Naive thymus-derived CD4-positive, alpha-beta T cell (primary cell): ENCODE data around the gene NAGK. TPM values are rescaled to one million over a fixed set of nuclear protein-coding genes. Genes with fewer than 3 reads are reported as not detected.
"Not testable (repeated sequence)": the region's sequence is repeated elsewhere in the genome, so short reads cannot be mapped to it uniquely, and the experiment has no call there.

Experiments
- ATAC-seq: fragments of 150-1000 bp; cut with Tn5 transposase; 2 replicates; pipeline ENCODE4 v1.10.0; 2021; ENCODE audit warnings: mild to moderate bottlenecking, moderate library complexity
- CTCF ChIA-PET: fragments of 350-600 bp; sonication (Branson Sonifier 250); formaldehyde crosslinking; loops from one replicate; lab custom pipeline; 2021; ENCODE audit warnings: antibody characterized with exemption; lab: Charles Lee
- POLR2A ChIA-PET: fragments of 350-600 bp; sonication (Branson Sonifier 250); formaldehyde crosslinking; loops from one replicate; lab custom pipeline; 2021; ENCODE audit warnings: antibody characterized with exemption, inconsistent platforms; lab: Charles Lee
- DNase-seq, 9 donors: peaks; one replicate each; pipeline versions ENCODE4 v3.0.0 to v3.0.0-alpha.2; 2020 to 2022; ENCODE audit warnings: mixed read lengths in 1 of 9
- H3K27ac ChIP-seq: one replicate; pipeline ENCODE4 v1.7.0; 2013; ENCODE audit warnings: mild to moderate bottlenecking, low read depth, low read length, moderate library complexity
- H3K27me3 ChIP-seq, 2 donors: one replicate each; pipeline ENCODE4 v1.7.0; 2013; ENCODE audit warnings: low read length in 2 of 2, mild to moderate bottlenecking in 2 of 2, moderate library complexity in 2 of 2; ENCODE audit not compliant: control insufficient read depth in 2 of 2, insufficient read depth in 2 of 2
- H3K36me3 ChIP-seq, 3 experiments: 1 replicate in 2 of 3; 2 replicates in 1 of 3; pipeline ENCODE4 v1.7.0; 2013; ENCODE audit warnings: low read length in 3 of 3, mild to moderate bottlenecking in 3 of 3, moderate library complexity in 1 of 3; ENCODE audit not compliant: insufficient read depth in 3 of 3, control insufficient read depth in 2 of 3
- H3K4me1 ChIP-seq, 2 donors: one replicate each; pipeline ENCODE4 v1.7.0; 2013; ENCODE audit warnings: low read length in 2 of 2, mild to moderate bottlenecking in 2 of 2, moderate library complexity in 1 of 2; ENCODE audit not compliant: control insufficient read depth in 2 of 2, insufficient read depth in 2 of 2
- H3K4me3 ChIP-seq: 2 replicates; pipeline ENCODE4 v1.7.0; 2013; ENCODE audit warnings: mild to moderate bottlenecking, low read length
- H3K9me3 ChIP-seq, 3 experiments: 1 replicate in 2 of 3; 2 replicates in 1 of 3; pipeline ENCODE4 v1.7.0; 2013; ENCODE audit warnings: low read length in 3 of 3; ENCODE audit not compliant: control insufficient read depth in 2 of 3
- H3K27ac Mint-ChIP-seq, 9 donors: one replicate each; pipeline ENCODE4 v1.8.0; 2020 to 2022; ENCODE audit warnings: mixed read lengths in 9 of 9, mild to moderate bottlenecking in 8 of 9, moderate library complexity in 5 of 9, inconsistent platforms in 2 of 9
- H3K27me3 Mint-ChIP-seq, 5 donors: one replicate each; pipeline ENCODE4 v1.8.0; 2021 to 2022; ENCODE audit warnings: mixed read lengths in 5 of 5, mild to moderate bottlenecking in 1 of 5
- H3K36me3 Mint-ChIP-seq, 5 donors: one replicate each; pipeline ENCODE4 v1.8.0; 2020 to 2022; ENCODE audit warnings: mixed read lengths in 5 of 5, mild to moderate bottlenecking in 3 of 5, inconsistent platforms in 1 of 5
- H3K4me1 Mint-ChIP-seq, 7 donors: one replicate each; pipeline ENCODE4 v1.8.0; 2020 to 2022; ENCODE audit warnings: mixed read lengths in 7 of 7, mild to moderate bottlenecking in 3 of 7, inconsistent platforms in 1 of 7
- H3K4me3 Mint-ChIP-seq, 10 donors: one replicate each; pipeline ENCODE4 v1.8.0; 2020 to 2022; ENCODE audit warnings: mild to moderate bottlenecking in 10 of 10, mixed read lengths in 10 of 10, moderate library complexity in 6 of 10, inconsistent platforms in 2 of 10
- H3K9me3 Mint-ChIP-seq, 11 donors: one replicate each; pipeline ENCODE4 v1.8.0; 2020 to 2022; ENCODE audit warnings: mixed read lengths in 11 of 11, mild to moderate bottlenecking in 4 of 11, inconsistent platforms in 1 of 11, moderate library complexity in 1 of 11
- intact Hi-C, 2 donors: fragments of 100-400 bp; cut with micrococcal nuclease; formaldehyde crosslinking; loops; one replicate each; pipeline ENCODE4 v1.15.1; 2023
- polyA plus RNA-seq, 2 donors: library from polyadenylated mRNA; unstranded; fragments of 300-500 nt; fragmentation: Illumina TruSeq; gene quantifications; one replicate each; pipeline ENCODE4 v1.2.3, GENCODE V29; 2021
- total RNA-seq, 6 experiments: library from RNA in 5 of 6; stranded (reverse) in 5 of 6; gene quantifications; 1 replicate in 5 of 6; 2 replicates in 1 of 6; pipeline ENCODE4 v1.2.3 and lab custom pipeline; 2021 to 2026

Gene NAGK
- total and polyA plus RNA-seq, 7 experiments from 2014 or later = 44.8 to 169 (median 120) TPM

DNA sequence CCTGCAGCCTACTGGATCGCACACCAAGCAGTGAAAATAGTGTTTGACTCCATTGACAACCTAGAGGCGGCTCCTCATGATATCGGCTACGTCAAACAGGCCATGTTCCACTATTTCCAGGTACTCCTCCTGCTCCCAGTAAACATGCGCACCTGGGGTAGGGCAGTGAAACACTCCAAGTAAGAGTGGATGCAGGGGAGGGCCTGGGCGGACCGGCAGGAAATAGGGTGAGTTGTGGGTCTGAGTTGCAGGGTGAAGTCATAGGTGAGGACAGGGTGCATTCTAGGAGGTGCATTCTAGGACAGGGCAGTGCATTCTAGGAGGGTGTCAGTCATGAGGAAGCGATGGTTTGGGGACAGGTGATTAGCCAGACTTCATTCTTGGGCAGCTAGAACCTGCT, 5.0 kb downstream of the NAGK start:
- H3K9me3 ChIP-seq = no peaks in the 10 kb centered on the region
- ChIA-PET CTCF (no interaction called here), POLR2A (interaction anchor here (1.6 to 7.7 kb wide), 2 partner anchors 55 to 80 kb away, joined by 3 to 114 read pairs; partner anchors contain the start of genes MCEE and MPHOSPH10)
- no peak overlapping the region for H3K4me3 ChIP-seq
- H3K27ac Mint-ChIP-seq = peak overlapping the region; percentile 31 to 100 (median 91)
- no peaks in the 10 kb centered on the region for H3K27me3 ChIP-seq
- peak overlapping the region; percentile 96 for H3K27ac ChIP-seq
- H3K27me3 Mint-ChIP-seq = no peaks in the 10 kb centered on the region
- ATAC-seq = no peak
- peaks cover 0 to 59% (median 5%) of the 10 kb centered on the region in 3 experiments for H3K36me3 ChIP-seq
- peaks cover 46 to 60% (median 56%) of the 10 kb centered on the region in 7 donors for H3K4me1 Mint-ChIP-seq
- no peak for DNase-seq
- H3K4me3 Mint-ChIP-seq = peak overlapping the region in 5 of 10 donors; percentile 21 to 98 (median 51)
- H3K9me3 Mint-ChIP-seq = peaks cover 0 to under 1% (median 0%) of the 10 kb centered on the region in 11 donors
- intact Hi-C loops = loop anchor here in 1 of 2 donors (10.0 kb wide), 1 partner anchor 49 kb away; no protein-coding TSS in a partner anchor
- H3K36me3 Mint-ChIP-seq = peaks cover 21 to 35% (median 30%) of the 10 kb centered on the region in 5 donors
- H3K4me1 ChIP-seq = peaks cover 36 to 53% of the 10 kb centered on the region in 2 donors

DNA sequence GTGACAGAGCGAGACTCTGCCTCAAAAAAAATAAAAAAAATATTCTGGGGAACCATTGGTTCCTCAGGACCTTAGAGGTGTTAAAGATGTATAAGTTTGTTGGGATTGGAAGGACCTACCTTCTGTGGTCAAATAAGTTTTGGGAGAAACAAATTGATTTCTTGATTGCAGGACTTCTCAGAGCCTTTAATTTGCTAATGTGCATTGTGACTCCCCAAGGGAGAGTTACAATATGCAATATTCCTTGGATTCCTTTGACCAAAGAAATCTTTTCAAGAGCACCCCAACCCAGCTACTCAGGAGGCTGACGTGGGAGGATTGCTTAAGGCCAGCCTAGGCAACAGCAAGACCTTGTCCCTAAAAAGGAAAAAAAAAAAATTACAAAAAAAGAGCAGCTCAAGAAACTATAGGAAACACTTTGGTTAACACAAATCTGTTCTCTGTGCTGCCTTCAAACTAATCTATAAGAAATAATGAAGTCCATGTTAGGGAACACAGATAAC, 6.5 kb downstream of the NAGK start:
- Mint-ChIP-seq H3K4me3 (no peak overlapping the region), H3K27ac (no peak overlapping the region), H3K36me3 (peaks cover 24 to 42% (median 34%) of the 10 kb centered on the region in 5 donors), H3K9me3 (no peaks in the 10 kb centered on the region), H3K27me3 (no peaks in the 10 kb centered on the region), H3K4me1 (peaks cover 38 to 46% (median 44%) of the 10 kb centered on the region in 7 donors)
- H3K4me3 ChIP-seq = no peak overlapping the region
- CTCF ChIA-PET = interaction anchor here (0.7 kb wide), 1 partner anchor 306 kb away, joined by 3 read pairs; no protein-coding TSS in a partner anchor
- peaks cover 2 to 65% (median 5%) of the 10 kb centered on the region in 3 experiments for H3K36me3 ChIP-seq
- intact Hi-C loops = loop anchor here in 1 of 2 donors (10.0 kb wide), 1 partner anchor 50 kb away; no protein-coding TSS in a partner anchor
- H3K9me3 ChIP-seq = no peaks in the 10 kb centered on the region
- H3K27me3 ChIP-seq = no peaks in the 10 kb centered on the region
- no peak for ATAC-seq
- DNase-seq = no peak
- H3K4me1 ChIP-seq = peaks cover 28 to 42% of the 10 kb centered on the region in 2 donors
- POLR2A ChIA-PET = interaction anchor here (0.9 kb wide), 1 partner anchor 55 kb away, joined by 4 read pairs; no protein-coding TSS in a partner anchor
- no peak overlapping the region for H3K27ac ChIP-seq

DNA sequence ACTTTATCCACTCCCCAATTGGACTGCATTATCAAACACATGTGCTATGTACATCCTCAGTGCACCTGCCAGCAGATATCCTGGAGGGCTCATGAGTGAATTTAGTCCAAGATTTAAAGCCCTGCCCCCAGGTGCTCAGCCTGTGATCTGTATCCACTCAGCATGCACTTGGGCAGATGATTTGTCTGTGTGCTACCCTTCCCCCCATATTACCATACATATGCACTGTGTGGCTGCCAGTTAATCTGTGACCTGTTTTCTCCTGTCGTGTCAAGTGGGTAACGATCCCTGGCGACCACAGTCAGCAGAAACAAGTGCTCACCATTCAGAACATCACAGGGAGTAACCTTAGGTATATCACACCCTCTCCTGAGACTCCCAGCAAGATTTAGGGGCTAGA, 10.2 kb downstream of the NAGK start:
- ChIA-PET POLR2A (interaction anchor here (1.7 kb wide), 1 partner anchor 10 kb away, joined by 5 read pairs; the partner anchor contains the start of gene NAGK), CTCF (no interaction called here)
- Histone ChIP-seq H3K4me3 (no peak overlapping the region), H3K27me3 (no peaks in the 10 kb centered on the region), H3K27ac (no peak overlapping the region), H3K4me1 (peaks cover 5 to 6% of the 10 kb centered on the region in 2 donors), H3K9me3 (no peaks in the 10 kb centered on the region), H3K36me3 (peaks cover 2 to 54% (median 3%) of the 10 kb centered on the region in 3 experiments)
- intact Hi-C loops = loop anchor here in 1 of 2 donors (10.0 kb wide), 1 partner anchor 54 kb away; no protein-coding TSS in a partner anchor
- Mint-ChIP-seq H3K27ac (peak overlapping the region in 1 of 9 donors; percentile 13), H3K4me1 (peaks cover 7 to 15% (median 10%) of the 10 kb centered on the region in 7 donors), H3K9me3 (no peaks in the 10 kb centered on the region), H3K36me3 (peaks cover 18 to 38% (median 23%) of the 10 kb centered on the region in 5 donors), H3K4me3 (no peak overlapping the region), H3K27me3 (no peaks in the 10 kb centered on the region)
- ATAC-seq = no peak
- no peak for DNase-seq

DNA sequence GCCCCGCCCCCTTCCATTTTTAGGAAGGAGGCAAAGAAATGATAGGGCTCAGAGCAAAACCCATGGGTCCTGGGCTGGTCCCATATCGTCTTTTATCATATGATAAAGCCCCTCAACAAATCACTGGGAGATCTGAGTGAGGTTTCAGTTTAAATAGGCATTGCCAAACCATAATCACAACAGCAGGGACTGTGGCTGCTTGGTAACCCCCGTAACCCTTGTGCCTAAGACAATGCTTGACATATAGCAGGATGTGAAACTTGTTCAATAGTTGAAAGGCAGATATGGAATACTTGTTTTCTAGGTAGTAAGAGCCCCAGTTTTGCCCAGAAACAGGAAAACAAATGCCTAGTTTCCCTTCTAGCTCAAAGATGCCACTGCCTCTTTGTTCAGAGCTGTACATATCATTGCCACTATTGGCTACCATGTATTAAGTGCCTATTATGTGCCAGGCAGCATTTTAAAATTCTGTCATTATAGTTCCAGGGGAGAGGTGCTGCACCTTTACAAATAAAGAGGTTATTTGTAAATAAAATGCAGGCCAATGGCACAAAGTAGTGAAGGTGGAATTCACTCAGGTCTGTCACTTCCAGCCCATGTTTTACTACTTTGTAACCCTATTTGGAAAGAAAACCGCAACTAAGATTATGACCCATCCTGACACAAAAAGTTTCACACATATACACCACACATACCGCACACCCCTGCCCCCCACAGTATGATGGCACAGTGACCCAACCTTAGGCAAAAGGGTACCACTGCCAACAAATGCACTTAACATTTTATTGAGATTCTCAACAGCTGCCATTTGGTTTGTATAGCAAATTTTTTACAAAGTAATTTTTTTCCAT, 14.2 kb downstream of the NAGK start:
- Mint-ChIP-seq H3K27ac (peak overlapping the region in 5 of 9 donors; percentile 11 to 79 (median 72)), H3K4me3 (peak overlapping the region in 4 of 10 donors; percentile 3 to 45 (median 14)), H3K36me3 (peaks cover 4 to 11% (median 7%) of the 10 kb centered on the region in 5 donors), H3K9me3 (no peaks in the 10 kb centered on the region), H3K4me1 (peaks cover 2 to 20% (median 14%) of the 10 kb centered on the region in 7 donors), H3K27me3 (peaks cover 0 to 11% (median 6%) of the 10 kb centered on the region in 5 donors)
- ChIA-PET CTCF (interaction anchor here (1.5 kb wide), 1 partner anchor 11 kb away, joined by 3 read pairs; no protein-coding TSS in a partner anchor), POLR2A (interaction anchor here (0.6 to 2.0 kb wide), 4 partner anchors 11 to 20 kb away, joined by 5 to 11 read pairs (median 6); partner anchors contain the start of gene NAGK)
- ATAC-seq (no peak), DNase-seq (no peak)
- intact Hi-C loops = no loop called here
- Histone ChIP-seq H3K4me1 (peaks cover 5 to 6% of the 10 kb centered on the region in 2 donors), H3K27me3 (no peaks in the 10 kb centered on the region), H3K4me3 (no peak overlapping the region), H3K36me3 (peaks cover 0 to 16% (median 2%) of the 10 kb centered on the region in 3 experiments), H3K9me3 (no peaks in the 10 kb centered on the region), H3K27ac (no peak overlapping the region)

DNA sequence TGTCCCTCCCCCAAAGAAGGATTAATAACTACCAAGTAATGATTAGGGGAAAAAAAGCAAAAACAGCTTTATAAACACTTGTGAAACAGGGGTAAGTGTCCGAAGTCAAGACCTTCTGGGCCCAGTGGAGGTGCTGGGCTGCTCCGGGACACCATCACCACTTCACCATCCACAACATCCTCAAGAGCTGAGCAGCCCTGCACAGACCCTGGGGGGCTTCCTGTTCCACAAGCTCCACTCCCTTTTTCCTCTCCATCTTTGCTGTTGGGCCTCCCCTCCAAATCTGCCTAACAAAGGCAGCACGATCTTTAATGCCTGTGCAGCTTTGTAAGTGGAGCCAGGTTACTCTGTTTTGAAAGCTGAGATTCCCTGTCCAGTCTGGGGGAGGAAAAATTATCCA, 14.8 kb downstream of the NAGK start:
- H3K36me3 ChIP-seq, H3K4me3 ChIP-seq, H3K4me1 ChIP-seq, ATAC-seq, H3K36me3 Mint-ChIP-seq, H3K4me3 Mint-ChIP-seq, H3K9me3 ChIP-seq, H3K9me3 Mint-ChIP-seq, CTCF ChIA-PET, intact Hi-C loops, DNase-seq, H3K27me3 ChIP-seq, H3K27ac ChIP-seq: not testable (repeated sequence)
- Mint-ChIP-seq H3K27me3 (peaks cover 0 to 14% (median 6%) of the 10 kb centered on the region in 5 donors), H3K27ac (peak overlapping the region in 2 of 9 donors; percentile 72 to 79), H3K4me1 (peaks cover 2 to 20% (median 14%) of the 10 kb centered on the region in 7 donors)
- POLR2A ChIA-PET = interaction anchor here (1.5 to 2.0 kb wide), 2 partner anchors 12 to 15 kb away, joined by 6 to 22 read pairs; partner anchors contain the start of gene NAGK

DNA sequence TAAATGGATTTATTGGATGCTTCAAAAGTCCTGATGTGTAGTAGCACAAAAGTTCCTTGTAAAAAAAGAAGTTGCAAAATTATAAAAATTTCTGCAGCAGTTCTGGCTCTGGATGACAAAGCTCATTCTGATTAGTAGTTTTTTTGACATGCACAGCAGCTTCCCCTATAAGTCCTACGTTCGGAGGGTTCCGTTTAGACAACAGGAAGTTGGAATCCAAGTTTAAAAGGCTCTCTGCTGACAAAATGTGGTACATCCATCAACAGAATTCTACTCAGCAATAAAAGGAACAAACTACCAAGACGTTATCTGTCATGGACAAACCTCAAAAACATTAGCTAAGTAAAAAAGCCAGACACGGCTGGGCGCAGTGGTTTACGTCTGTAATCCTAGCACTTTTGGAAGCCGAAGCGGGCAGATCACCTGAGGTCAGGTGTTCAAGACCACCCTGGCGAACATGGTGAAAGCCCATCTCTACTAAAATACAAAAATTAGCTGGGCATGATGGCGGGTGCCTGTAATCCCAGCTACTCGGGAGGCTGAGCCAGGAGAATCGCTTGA, 15.4 kb downstream of the NAGK start:
- DNase-seq, intact Hi-C loops, H3K4me1 ChIP-seq, H3K36me3 Mint-ChIP-seq, H3K27ac ChIP-seq, H3K9me3 ChIP-seq, H3K9me3 Mint-ChIP-seq, H3K36me3 ChIP-seq, H3K27me3 ChIP-seq: not testable (repeated sequence)
- POLR2A ChIA-PET = interaction anchor here (1.5 to 2.0 kb wide), 2 partner anchors 12 to 15 kb away, joined by 6 to 22 read pairs; partner anchors contain the start of gene NAGK
- H3K27ac Mint-ChIP-seq = peak overlapping the region in 7 of 9 donors; percentile 14 to 75 (median 67)
- peak overlapping the region; percentile 42 for H3K4me3 ChIP-seq
- peaks cover 2 to 20% (median 14%) of the 10 kb centered on the region in 7 donors for H3K4me1 Mint-ChIP-seq
- peak overlapping the region in 9 of 10 donors; percentile 59 to 83 (median 73) for H3K4me3 Mint-ChIP-seq
- peaks cover 0 to 17% (median 6%) of the 10 kb centered on the region in 5 donors for H3K27me3 Mint-ChIP-seq
- peak; percentile 80 for ATAC-seq
- CTCF ChIA-PET = interaction anchor here (0.7 to 1.0 kb wide), 2 partner anchors 16 to 107 kb away, joined by 3 to 4 read pairs; no protein-coding TSS in a partner anchor
